ENCODE data around the gene MAML3. TPM values are rescaled to one million over a fixed set of nuclear protein-coding genes. Genes with fewer than 3 reads are reported as not detected.

MAML3 gene
- total and polyA plus RNA-seq, 2 of the 13 experiments (the other 11 are each of a cell fraction or from before 2014, with no cell fraction given) = 0.05 to 0.13 TPM

DNA sequence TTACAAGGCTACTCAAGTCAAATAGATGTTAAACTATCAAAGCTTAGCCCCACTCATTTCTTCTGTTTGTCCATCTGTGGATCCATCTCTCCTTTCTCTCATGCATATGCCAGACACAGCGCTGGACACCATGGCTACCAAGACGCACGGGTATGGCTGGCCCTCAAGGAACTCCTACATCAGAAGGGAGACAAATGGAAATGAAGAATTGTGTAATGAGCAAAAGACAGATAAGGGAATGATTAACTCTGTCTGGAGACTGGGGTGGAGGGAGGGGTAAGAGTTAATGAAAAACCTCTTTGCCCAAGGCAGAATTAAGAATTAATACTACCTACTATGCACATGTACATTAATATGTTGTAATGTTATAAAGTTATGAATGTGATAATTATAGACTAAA is 400.3 kb downstream of the MAML3 start (continued):
- TF ChIP-seq, protein P1, sequence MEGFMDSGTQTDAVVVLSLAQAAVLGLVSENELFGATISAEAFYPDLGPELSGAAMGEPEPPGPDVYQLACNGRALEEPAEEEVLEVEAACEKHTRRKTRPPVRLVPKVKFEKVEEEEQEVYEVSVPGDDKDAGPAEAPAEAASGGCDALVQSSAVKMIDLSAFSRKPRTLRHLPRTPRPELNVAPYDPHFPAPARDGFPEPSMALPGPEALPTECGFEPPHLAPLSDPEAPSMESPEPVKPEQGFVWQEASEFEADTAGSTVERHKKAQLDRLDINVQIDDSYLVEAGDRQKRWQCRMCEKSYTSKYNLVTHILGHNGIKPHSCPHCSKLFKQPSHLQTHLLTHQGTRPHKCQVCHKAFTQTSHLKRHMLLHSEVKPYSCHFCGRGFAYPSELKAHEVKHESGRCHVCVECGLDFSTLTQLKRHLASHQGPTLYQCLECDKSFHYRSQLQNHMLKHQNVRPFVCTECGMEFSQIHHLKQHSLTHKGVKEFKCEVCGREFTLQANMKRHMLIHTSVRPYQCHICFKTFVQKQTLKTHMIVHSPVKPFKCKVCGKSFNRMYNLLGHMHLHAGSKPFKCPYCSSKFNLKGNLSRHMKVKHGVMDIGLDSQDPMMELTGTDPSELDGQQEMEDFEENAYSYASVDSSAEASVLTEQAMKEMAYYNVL (CRISPR knock-in tag; IDR thresholded peaks at IDR 0.05; ENCODE audit: borderline replicate concordance) = no peak
- TF ChIP-seq ADNP (CRISPR knock-in tag; IDR thresholded peaks at IDR 0.05) (no peak), ZNF282 (IDR thresholded peaks at IDR 0.05; ENCODE audit: partially characterized antibody) (no peak), ZNF326 (CRISPR knock-in tag; IDR thresholded peaks at IDR 0.05; ENCODE audit: borderline replicate concordance) (no peak), ARNT (IDR thresholded peaks at IDR 0.05) (no peak), ATM (IDR thresholded peaks at IDR 0.05; ENCODE audit: borderline replicate concordance) (no peak), MTA1 (CRISPR knock-in tag; IDR thresholded peaks at IDR 0.05; ENCODE audit: borderline replicate concordance) (no peak)

DNA sequence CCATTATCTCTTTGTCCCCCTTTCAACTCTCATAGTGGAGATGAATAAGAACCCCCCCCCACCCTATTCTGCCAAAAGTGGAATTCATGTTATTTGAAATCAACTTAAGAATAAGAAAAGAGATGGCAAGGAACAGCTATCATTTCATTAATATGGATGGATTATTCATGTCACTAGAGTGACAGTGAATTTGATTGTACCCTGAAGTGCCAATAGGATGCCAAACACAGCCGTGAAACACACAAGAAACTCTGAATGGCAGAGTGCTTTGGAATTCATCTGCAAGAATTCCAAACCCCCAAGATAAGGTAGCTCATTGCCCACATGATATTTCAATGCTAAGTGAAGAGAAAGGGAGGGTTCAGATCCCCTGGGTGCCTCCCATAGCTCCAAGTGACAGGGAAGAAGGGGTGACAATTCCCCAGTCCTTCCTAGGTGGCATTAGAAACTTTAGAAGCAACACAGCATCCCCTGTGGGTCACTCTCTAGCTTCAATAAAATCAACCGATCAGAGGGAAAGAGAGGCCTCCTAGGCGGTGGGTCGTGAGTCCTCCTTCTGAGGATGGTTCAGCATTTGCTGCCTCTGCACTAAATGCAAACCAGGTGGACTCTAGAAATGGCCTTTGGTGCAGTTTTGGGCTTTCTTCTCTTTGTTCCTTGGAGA is 404.0 kb downstream of the MAML3 start:
- in situ Hi-C loops (cut with HindIII; ENCODE audit: extremely low pct_ligation_motif_present, low pct_unique_long_range_greater_than_20kb) = no loop called here
- WGBS (ENCODE audit: low lambda C conversion rate) = 80% methylated on average over 3 of the region's 4 CpGs

More for the DNA sequence above, 404.0 kb downstream of the MAML3 start:
- intact Hi-C loops (cut with micrococcal nuclease; ENCODE audit: unreplicated experiment) = no loop called here
- Histone ChIP-seq H3K27ac (ENCODE audit: extremely low read length, insufficient read depth, low read length) (no peak overlapping the region), H3K9ac (ENCODE audit: insufficient read depth, low read depth, low read length) (no peak overlapping the region), H2AFZ (ENCODE audit: low read length) (no peak overlapping the region), H3K4me2 (ENCODE audit: low read depth, low read length) (no peak overlapping the region), H3K4me3 (replicated peaks in 1 of 3; ENCODE audit: insufficient read depth in 1 of 3, low read depth in 2 of 3, low read length in 3 of 3) (no peak overlapping the region), H3K4me1 (ENCODE audit: insufficient read depth, low read length) (no peaks in the 10 kb centered on the region), H3K36me3 (replicated peaks in 1 of 2; ENCODE audit: control insufficient read depth in 1 of 2, insufficient read depth in 2 of 2, low read length in 2 of 2) (no peaks in the 10 kb centered on the region), H3K9me3 (ENCODE audit: low read length) (no peaks in the 10 kb centered on the region), H4K20me1 (ENCODE audit: insufficient read depth, low read length) (no peaks in the 10 kb centered on the region), H3K27me3 (ENCODE audit: control insufficient read depth in 1 of 2, insufficient read depth in 2 of 2, low read length in 2 of 2) (no peaks in the 10 kb centered on the region), H3K79me2 (ENCODE audit: insufficient read depth, low read length) (no peaks in the 10 kb centered on the region)
- no TSS peak for BruUV-seq (replicated peaks)
- ChIA-PET CTCF (ENCODE audit: low intra/inter-chr PET ratio, low total read pairs) (no interaction called here), POLR2A (no interaction called here)
- ATAC-seq (peak; percentile 41; the same call in 1 of the 3 replicates), FAIRE-seq (no peak), DNase-seq (ENCODE audit: low spot score) (no peak)
- TF ChIP-seq ZNF615 (CRISPR knock-in tag; IDR thresholded peaks at IDR 0.05; ENCODE audit: borderline replicate concordance) (no peak), STAG1 (CRISPR knock-in tag; IDR thresholded peaks at IDR 0.05) (peak; percentile 30; the same call in 1 of the 2 replicates)

All from HepG2 (cell line).